ENCODE data around the gene TAS1R2. TPM values are rescaled to one million over a fixed set of nuclear protein-coding genes. Genes with fewer than 3 reads are reported as not detected.
A peak's percentile ranks its signal among the peaks of the same experiment; 100 is the strongest.

Gene TAS1R2
- total and polyA plus RNA-seq, 2 of the 13 experiments (the other 11 are each of a cell fraction or from before 2014, with no cell fraction given): not detected

- TF ChIP-seq KMT2B (CRISPR knock-in tag; IDR thresholded peaks at IDR 0.05) (peak; percentile 76; the same call in 1 of the 2 replicates), MED13 (CRISPR knock-in tag; IDR thresholded peaks at IDR 0.05) (no peak), ATAD3A (CRISPR knock-in tag; IDR thresholded peaks at IDR 0.05) (no peak), AGO1 (IDR thresholded peaks at IDR 0.05; ENCODE audit: low read depth, low read length, poor library complexity, severe bottlenecking) (peak; percentile 66), THAP9 (CRISPR knock-in tag; IDR thresholded peaks at IDR 0.05; ENCODE audit: borderline replicate concordance) (peak; percentile 43; the same call in 1 of the 2 replicates), CREM (IDR thresholded peaks at IDR 0.05) (peak; percentile 64), CREM (CRISPR knock-in tag; IDR thresholded peaks at IDR 0.05) (no peak), SRSF9 (IDR thresholded peaks at IDR 0.05; ENCODE audit: borderline replicate concordance, insufficient read depth, low read depth, low read length, poor library complexity, severe bottlenecking) (no peak), TRAFD1 (CRISPR knock-in tag; IDR thresholded peaks at IDR 0.05; ENCODE audit: borderline replicate concordance) (peak; percentile 50; the same call in 1 of the 2 replicates), ZNF407 (CRISPR knock-in tag; IDR thresholded peaks at IDR 0.05; ENCODE audit: not compliant biosample characterization) (peak; percentile 53), DNMT1 (CRISPR knock-in tag; IDR thresholded peaks at IDR 0.05) (no peak), PRPF4 (IDR thresholded peaks at IDR 0.05; ENCODE audit: low read depth, low read length, poor library complexity, severe bottlenecking) (no peak), ATF5 (CRISPR knock-in tag; IDR thresholded peaks at IDR 0.05; ENCODE audit: low read depth) (0 out of 2 replicates have a peak, but pooled peaks have one; percentile 56)
Observed at GRCh38 chr1:18902523-18903290, 43.2 kb upstream of the TAS1R2 start, which contains the start of gene ALDH4A1 (continued).

All from HepG2 (cell line).